ENCODE measurements around the gene ZNF415. TPM values are rescaled to one million over a fixed set of nuclear protein-coding genes. Genes with fewer than 3 reads are reported as not detected.

The ZNF415 gene
- total RNA-seq, 4 donors from 2014 or later: 2.0 to 8.3 (median 5.2) TPM

DNA sequence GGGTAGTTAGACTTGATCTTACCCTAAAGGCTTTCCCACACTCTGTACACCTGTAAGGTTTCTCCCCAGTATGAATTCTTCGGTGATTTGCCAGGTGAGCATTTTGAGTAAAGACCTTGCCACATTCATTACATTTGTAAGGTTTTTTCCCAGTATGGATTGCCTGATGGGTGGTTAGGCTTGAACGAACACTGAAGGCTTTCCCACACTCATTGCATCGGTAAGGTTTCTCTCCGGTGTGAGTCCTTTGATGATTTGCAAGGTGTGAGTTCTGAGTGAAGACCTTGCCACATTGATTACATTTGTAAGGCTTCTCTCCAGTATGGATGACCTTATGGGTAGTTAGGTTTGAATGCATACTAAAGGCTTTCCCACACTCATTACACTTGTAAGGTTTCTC lies 64.5 kb downstream of the ZNF415 start:
- no peak overlapping the region for H3K27ac ChIP-seq
- peaks cover 65% of the 10 kb centered on the region for H3K36me3 ChIP-seq
- H3K4me3 ChIP-seq: no peak overlapping the region
- peaks cover 67% of the 10 kb centered on the region for H3K9me3 ChIP-seq
- TF ChIP-seq EP300 (IDR thresholded peaks at IDR 0.05): no peak
- no peak for TF ChIP-seq CTCF (IDR thresholded peaks at IDR 0.05)
- TF ChIP-seq POLR2A (IDR thresholded peaks at IDR 0.05): no peak
- no peak for TF ChIP-seq POLR2AphosphoS5 (IDR thresholded peaks at IDR 0.05)
- H3K4me1 ChIP-seq: no peaks in the 10 kb centered on the region
- 99% methylated on average over 4 of the region's 4 CpGs for WGBS
- no peaks in the 10 kb centered on the region for H3K27me3 ChIP-seq
- no peak for DNase-seq (ENCODE audit: low spot score in 2 of 2)

GRCh38 chr19:53057904-53058580 lies 74.7 kb downstream of the ZNF415 start:
- H3K4me1 ChIP-seq: no peaks in the 10 kb centered on the region
- no peak for DNase-seq (ENCODE audit: low spot score in 2 of 2)
- H3K36me3 ChIP-seq: no peaks in the 10 kb centered on the region
- 5% methylated on average over 43 of the region's 59 CpGs for WGBS
- H3K27me3 ChIP-seq: no peaks in the 10 kb centered on the region
- H3K4me3 ChIP-seq: peak overlapping the region; percentile 33
- no peak for TF ChIP-seq POLR2AphosphoS5 (IDR thresholded peaks at IDR 0.05)
- no peak for TF ChIP-seq POLR2A (IDR thresholded peaks at IDR 0.05)
- TF ChIP-seq EP300 (IDR thresholded peaks at IDR 0.05): no peak
- no peak for TF ChIP-seq CTCF (IDR thresholded peaks at IDR 0.05)
- no peak overlapping the region for H3K27ac ChIP-seq
- H3K9me3 ChIP-seq: peaks cover 27% of the 10 kb centered on the region

Other genes with a start within 250 kb of the ZNF415 start
- gene ZNF320, start 235.3 kb downstream of the ZNF415 start, total RNA-seq: 10 to 100 TPM in 2 of 4 donors, 1 to 10 TPM in 2; 5.3 to 29.3 (median 11.3) TPM
- 1 to 10 TPM; 3.5 to 5.3 (median 4.5) TPM for gene ZNF888, start 209.5 kb downstream of the ZNF415 start, total RNA-seq
- 10 to 100 TPM in 2 of 4 donors, 1 to 10 TPM in 2; 6.8 to 14.5 (median 9.2) TPM for gene ZNF816, start 170.0 kb downstream of the ZNF415 start, total RNA-seq
- gene ERVV-1, start 119.0 kb downstream of the ZNF415 start, total RNA-seq: not detected
- not detected for gene ERVV-2, start 88.2 kb downstream of the ZNF415 start, total RNA-seq
- gene ZNF160, start 29.5 kb downstream of the ZNF415 start, total RNA-seq: 10 to 100 TPM; 15.2 to 98.3 (median 27.2) TPM
- 10 to 100 TPM in 2 of 4 donors, 1 to 10 TPM in 2; 4.3 to 16.6 (median 8.1) TPM for gene ZNF347, start 26.1 kb upstream of the ZNF415 start, total RNA-seq
- 10 to 100 TPM in 2 of 4 donors, 1 to 10 TPM in 2; 2.6 to 17.0 (median 7.6) TPM for gene ZNF665, start 60.4 kb upstream of the ZNF415 start, total RNA-seq
- 10 to 100 TPM; 11.1 to 24.3 (median 18.3) TPM for gene ZNF677, start 122.0 kb upstream of the ZNF415 start, total RNA-seq
- not detected for gene VN1R2, start 125.4 kb upstream of the ZNF415 start, total RNA-seq
- not detected for gene VN1R4, start 134.8 kb upstream of the ZNF415 start, total RNA-seq
- 1 to 10 TPM; 4.2 to 7.1 (median 5.2) TPM for gene ZNF845, start 200.8 kb upstream of the ZNF415 start, total RNA-seq
- gene ZNF525, start 232.8 kb upstream of the ZNF415 start, total RNA-seq: 10 to 100 TPM in 3 of 4 donors, 1 to 10 TPM in 1; 6.4 to 48.2 (median 16.0) TPM